ENCODE measurements around the gene FGR. TPM values are rescaled to one million over a fixed set of nuclear protein-coding genes. Genes with fewer than 3 reads are reported as not detected.

Gene FGR
- total and polyA plus RNA-seq, 2 donors (not counting 1 experiment from before 2014, with no cell fraction given): 57.0 to 295 TPM

DNA sequence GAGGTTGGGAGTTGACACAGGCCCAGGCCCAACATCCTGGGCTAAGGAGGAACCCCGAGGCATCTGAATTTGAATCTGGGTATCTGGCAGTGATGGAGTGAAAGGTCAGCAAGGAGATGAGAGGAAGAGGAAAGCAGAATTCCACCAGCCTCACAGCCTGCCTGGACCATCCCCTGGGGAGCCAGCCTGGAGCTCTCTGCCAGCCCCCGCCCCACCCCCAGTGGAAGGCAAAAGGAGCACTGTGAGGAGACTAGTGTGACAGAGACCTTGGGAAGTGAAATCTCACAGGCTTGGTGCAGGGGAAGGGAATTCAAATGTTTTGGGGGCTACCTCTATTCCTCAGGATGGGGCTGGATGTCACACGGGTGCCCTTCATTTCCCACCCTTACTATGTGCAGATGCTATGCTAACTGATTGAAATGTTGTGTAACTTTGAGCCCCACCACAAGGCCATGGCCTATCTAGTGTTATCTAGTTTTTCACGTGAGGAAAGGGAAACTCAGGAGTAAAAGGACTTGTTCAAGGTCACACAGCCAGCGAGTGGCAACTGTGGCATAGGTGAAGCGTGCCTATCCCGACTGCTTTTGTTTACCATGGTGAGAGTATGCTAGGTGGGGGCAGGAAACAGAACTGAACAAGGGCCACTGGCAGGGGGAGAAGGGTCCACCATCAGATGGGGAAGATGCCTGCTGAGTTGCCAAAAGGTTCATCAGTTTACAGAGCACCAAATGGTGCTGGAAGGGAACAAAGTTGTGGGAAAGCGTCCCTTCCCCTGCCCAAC lies 60.8 kb downstream of the FGR start:
- Histone ChIP-seq H3K4me2 (replicated peaks; ENCODE audit: low read depth, low read length, poor library complexity, severe bottlenecking) (no peak overlapping the region), H3K4me3 (ENCODE audit: control extremely low read depth in 1 of 5, extremely low read depth in 1 of 5, insufficient read depth in 1 of 5, low read depth in 2 of 5, low read length in 4 of 5) (no peak overlapping the region), H3K9me3 (ENCODE audit: control extremely low read depth in 1 of 3, control insufficient read depth in 2 of 3, insufficient read depth in 1 of 3, low read length in 2 of 3) (no peaks in the 10 kb centered on the region), H3K36me3 (replicated peaks in 1 of 2; ENCODE audit: control extremely low read depth in 1 of 2, control insufficient read depth in 1 of 2, extremely low read depth in 1 of 2, insufficient read depth in 2 of 2, low read length in 1 of 2) (no peaks in the 10 kb centered on the region), H4K20me1 (ENCODE audit: control insufficient read depth, insufficient read depth, low read length, poor library complexity, severe bottlenecking) (peaks cover 31% of the 10 kb centered on the region), H3K79me2 (ENCODE audit: control insufficient read depth, insufficient read depth, low read length) (peaks cover 36% of the 10 kb centered on the region), H2AFZ (ENCODE audit: insufficient read depth, low read depth, low read length, poor library complexity, severe bottlenecking) (no peak overlapping the region), H3K27me3 (replicated peaks in 1 of 4; ENCODE audit: control extremely low read depth in 1 of 4, control insufficient read depth in 3 of 4, insufficient read depth in 4 of 4, low read length in 3 of 4) (peaks cover 0 to 4% (median 2%) of the 10 kb centered on the region in 4 experiments), H3K27ac (ENCODE audit: low read length in 2 of 2) (no peak overlapping the region), H3K9ac (ENCODE audit: low read length) (no peak overlapping the region), H3K4me1 (ENCODE audit: control insufficient read depth in 2 of 2, insufficient read depth in 2 of 2, low read length in 2 of 2) (peaks cover 14 to 36% of the 10 kb centered on the region in 2 donors)
- H3K9me3 Mint-ChIP-seq (ENCODE audit: insufficient read depth): no peaks in the 10 kb centered on the region
- peak overlapping the region; percentile 79 for H3K4me3 Mint-ChIP-seq
- ChIA-PET CTCF (interaction anchor here (0.8 to 2.9 kb wide), 6 partner anchors 18 to 158 kb away, joined by 3 to 10 read pairs (median 4); partner anchors contain the start of gene AHDC1), POLR2A (no interaction called here)
- ATAC-seq (ENCODE audit: low read depth): no peak
- H3K4me1 Mint-ChIP-seq: peaks cover 44% of the 10 kb centered on the region
- peak overlapping the region; percentile 27 for H3K27ac Mint-ChIP-seq
- intact Hi-C loops (cut with micrococcal nuclease): loop anchor here (2.0 kb wide), 1 partner anchor 17 kb away; no protein-coding TSS in a partner anchor
- no peaks in the 10 kb centered on the region for H3K27me3 Mint-ChIP-seq
- DNase-seq: no peak
- 94% methylated on average over 5 of the region's 8 CpGs for WGBS (ENCODE audit: insufficient coverage)
- TF ChIP-seq EZH2 (IDR thresholded peaks at IDR 0.05; ENCODE audit: borderline replicate concordance, insufficient read depth, low read depth, low read length, poor library complexity, severe bottlenecking) (no peak), CTCF (IDR thresholded peaks at IDR 0.05) (no peak)
